Mucosa of descending colon (tissue), 3 donors: ENCODE measurements around the gene SCML1. TPM values are rescaled to one million over a fixed set of nuclear protein-coding genes. Genes with fewer than 3 reads are reported as not detected.

Experiments used
- ATAC-seq: fragments of 200-7000 bp; cut with Tn5 transposase; one replicate; pipeline ENCODE4 v1.9.1; 2020; ENCODE audit warnings: mild to moderate bottlenecking, moderate library complexity
- DNase-seq, 3 donors: peaks; one replicate each; pipeline ENCODE4 v3.0.0-alpha.2; 2020
- H3K36me3 ChIP-seq: fragments of 200-600 bp; one replicate; pipeline ENCODE4 v1.8.0; 2021; ENCODE audit warnings: low read depth, mild to moderate bottlenecking
- H3K4me1 ChIP-seq: fragments of 200-600 bp; one replicate; pipeline ENCODE4 v1.8.0; 2021; ENCODE audit warnings: low read depth, mild to moderate bottlenecking
- H3K4me3 ChIP-seq: fragments of 200-600 bp; one replicate; pipeline ENCODE4 v1.8.0; 2021; ENCODE audit warnings: mild to moderate bottlenecking
- H3K9me3 ChIP-seq: fragments of 200-600 bp; one replicate; pipeline ENCODE4 v1.8.0; 2021; ENCODE audit warnings: mild to moderate bottlenecking
- CTCF ChIP-seq: fragments of 200-600 bp; IDR thresholded peaks from one replicate; pipeline ENCODE4 v1.8.0; 2022; ENCODE audit warnings: antibody characterized with exemption, mild to moderate bottlenecking
- intact Hi-C, 2 donors: fragments of 100-400 bp; cut with DNase I in 1 of 2; cut with micrococcal nuclease in 1 of 2; formaldehyde crosslinking; loops; one replicate each; pipeline versions ENCODE4 v1.11.0 to v1.11.1; 2022; cut with DNase I, micrococcal nuclease
- total RNA-seq, 3 donors: library from RNA; stranded (reverse); fragmentation: NEBNext Ultra II Directional in 2 of 3; extraction: Animal tissue kit (Norgen Biotek cat#: 25700) in 2 of 3; gene quantifications; one replicate each; pipeline versions ENCODE4 v1.2.1 to v1.2.4, GENCODE V29; 2021 to 2023
- donor health status: DM: no; HTN: no; CAD: no; lungs with moderate emphysema.
- donor health status: DM: no; HTN: no; CAD: no.
- donor health status: DM: no; HTN: yes; CAD: no.

SCML1 gene
- total RNA-seq, 3 donors from 2014 or later = 9.9 to 12.9 (median 11.5) TPM

- no peaks in the 10 kb centered on the region for H3K9me3 ChIP-seq
- intact Hi-C loops = no loop called here
- H3K36me3 ChIP-seq = no peaks in the 10 kb centered on the region
- H3K4me1 ChIP-seq = no peaks in the 10 kb centered on the region
- no peak for TF ChIP-seq CTCF
- ATAC-seq (no peak), DNase-seq (no peak)
- H3K4me3 ChIP-seq = no peak overlapping the region
Observed at GRCh38 chrX:17700976-17701375, 36.3 kb upstream of the SCML1 start.

- no peak for TF ChIP-seq CTCF
Observed at GRCh38 chrX:17703201-17703600, 34.1 kb upstream of the SCML1 start.

GRCh38 chrX:17705211-17705610 lies 32.1 kb upstream of the SCML1 start:
- no peak for ATAC-seq
- no peak for DNase-seq
- Histone ChIP-seq H3K9me3 (no peaks in the 10 kb centered on the region), H3K4me3 (no peak overlapping the region), H3K4me1 (no peaks in the 10 kb centered on the region), H3K36me3 (no peaks in the 10 kb centered on the region)
- no peak for TF ChIP-seq CTCF
- intact Hi-C loops = no loop called here

More at GRCh38 chrX:17703201-17703600, 34.1 kb upstream of the SCML1 start:
- no peaks in the 10 kb centered on the region for H3K4me1 ChIP-seq
- no peak for DNase-seq
- ATAC-seq = no peak
- intact Hi-C loops = no loop called here
- H3K4me3 ChIP-seq = no peak overlapping the region
- H3K9me3 ChIP-seq = no peaks in the 10 kb centered on the region
- H3K36me3 ChIP-seq = no peaks in the 10 kb centered on the region

- ATAC-seq = no peak
- H3K4me3 ChIP-seq = no peak overlapping the region
- H3K36me3 ChIP-seq = no peaks in the 10 kb centered on the region
- no peak for DNase-seq
- no peaks in the 10 kb centered on the region for H3K9me3 ChIP-seq
- no peaks in the 10 kb centered on the region for H3K4me1 ChIP-seq
- intact Hi-C loops = no loop called here
- no peak for TF ChIP-seq CTCF
Observed at GRCh38 chrX:17706676-17707075, 30.6 kb upstream of the SCML1 start.

GRCh38 chrX:17707731-17708130 lies 29.6 kb upstream of the SCML1 start:
- no peak for DNase-seq
- intact Hi-C loops = no loop called here
- TF ChIP-seq CTCF = no peak
- no peaks in the 10 kb centered on the region for H3K36me3 ChIP-seq
- no peaks in the 10 kb centered on the region for H3K9me3 ChIP-seq
- no peak overlapping the region for H3K4me3 ChIP-seq
- no peaks in the 10 kb centered on the region for H3K4me1 ChIP-seq
- no peak for ATAC-seq

GRCh38 chrX:17710871-17711301 lies 26.4 kb upstream of the SCML1 start:
- no peak for ATAC-seq
- Histone ChIP-seq H3K4me1 (no peaks in the 10 kb centered on the region), H3K4me3 (no peak overlapping the region), H3K9me3 (no peaks in the 10 kb centered on the region), H3K36me3 (no peaks in the 10 kb centered on the region)
- intact Hi-C loops = no loop called here
- no peak for DNase-seq
- TF ChIP-seq CTCF = no peak
